ENCODE measurements around the gene RAB11FIP3.
"Not testable (repeated sequence)": the region's sequence is repeated elsewhere in the genome, so short reads cannot be mapped to it uniquely, and the experiment has no call there.

The RAB11FIP3 gene

GRCh38 chr16:492211-492875 is 66.9 kb downstream of the RAB11FIP3 start:
- DNase-seq (ENCODE audit: low read depth in 1 of 2, low spot score in 1 of 2): no peak

GRCh38 chr16:494676-495075 is 69.2 kb downstream of the RAB11FIP3 start:
- DNase-seq (ENCODE audit: low read depth in 1 of 2, low spot score in 1 of 2): not testable (repeated sequence)

GRCh38 chr16:495127-495748 is 69.8 kb downstream of the RAB11FIP3 start:
- no peak for DNase-seq (ENCODE audit: low read depth in 1 of 2, low spot score in 1 of 2)

- DNase-seq (ENCODE audit: low read depth in 1 of 2, low spot score in 1 of 2): no peak
These were observed 70.8 kb downstream of the RAB11FIP3 start for GRCh38 chr16:496097-496886.

- no peak for DNase-seq (ENCODE audit: low read depth in 1 of 2, low spot score in 1 of 2)
These were observed 71.8 kb downstream of the RAB11FIP3 start for GRCh38 chr16:497258-497657.

GRCh38 chr16:499924-500323 is 74.5 kb downstream of the RAB11FIP3 start:
- DNase-seq (ENCODE audit: low read depth in 1 of 2, low spot score in 1 of 2): no peak

- no peak for DNase-seq (ENCODE audit: low read depth in 1 of 2, low spot score in 1 of 2)
These were observed 75.3 kb downstream of the RAB11FIP3 start for GRCh38 chr16:500709-501108.

GRCh38 chr16:502179-502943 is 76.9 kb downstream of the RAB11FIP3 start:
- DNase-seq (ENCODE audit: low read depth in 1 of 2, low spot score in 1 of 2): no peak

- DNase-seq (ENCODE audit: low read depth in 1 of 2, low spot score in 1 of 2): no peak
These were observed 78.0 kb downstream of the RAB11FIP3 start for GRCh38 chr16:503150-504071.

GRCh38 chr16:505479-506245 is 80.2 kb downstream of the RAB11FIP3 start:
- no peak for DNase-seq (ENCODE audit: low read depth in 1 of 2, low spot score in 1 of 2)

GRCh38 chr16:506246-506546 is 80.7 kb downstream of the RAB11FIP3 start:
- DNase-seq (ENCODE audit: low read depth in 1 of 2, low spot score in 1 of 2): no peak

- DNase-seq (ENCODE audit: low read depth in 1 of 2, low spot score in 1 of 2): not testable (repeated sequence)
These were observed 82.1 kb downstream of the RAB11FIP3 start for GRCh38 chr16:507527-507926.

- DNase-seq (ENCODE audit: low read depth in 1 of 2, low spot score in 1 of 2): no peak
These were observed 82.5 kb downstream of the RAB11FIP3 start for GRCh38 chr16:507996-508395.

- no peak for DNase-seq (ENCODE audit: low read depth in 1 of 2, low spot score in 1 of 2)
These were observed 83.7 kb downstream of the RAB11FIP3 start for GRCh38 chr16:508884-509736.

GRCh38 chr16:510066-510825 is 84.8 kb downstream of the RAB11FIP3 start:
- no peak for DNase-seq (ENCODE audit: low read depth in 1 of 2, low spot score in 1 of 2)

GRCh38 chr16:512802-513201 is 87.4 kb downstream of the RAB11FIP3 start:
- no peak for DNase-seq (ENCODE audit: low read depth in 1 of 2, low spot score in 1 of 2)

- DNase-seq (ENCODE audit: low read depth in 1 of 2, low spot score in 1 of 2): no peak
These were observed 88.5 kb downstream of the RAB11FIP3 start for GRCh38 chr16:513950-514349.
